GM13976 (cell line): ENCODE measurements around the gene PAK1.

ENCODE experiments used
- DNase-seq: peaks from one replicate; pipeline ENCODE4 v3.0.0; 2012; ENCODE audit warnings: low spot score
- CTCF ChIP-seq: IDR thresholded peaks from 2 replicates; pipeline ENCODE4 v1.5.1; 2012; ENCODE audit warnings: borderline replicate concordance, mild to moderate bottlenecking; ENCODE audit not compliant: insufficient read depth; ENCODE audit errors: extremely low read depth, missing control alignments, control extremely low read depth
- in situ Hi-C: fragments of 300-500 bp; cut with MboI; formaldehyde crosslinking; loops from one replicate; pipeline ENCODE4 v1.12.0; 2022; ENCODE audit warnings: low sequenced_read_pairs, mixed read lengths, inconsistent platforms; ENCODE audit not compliant: unreplicated experiment

PAK1 gene

DNA sequence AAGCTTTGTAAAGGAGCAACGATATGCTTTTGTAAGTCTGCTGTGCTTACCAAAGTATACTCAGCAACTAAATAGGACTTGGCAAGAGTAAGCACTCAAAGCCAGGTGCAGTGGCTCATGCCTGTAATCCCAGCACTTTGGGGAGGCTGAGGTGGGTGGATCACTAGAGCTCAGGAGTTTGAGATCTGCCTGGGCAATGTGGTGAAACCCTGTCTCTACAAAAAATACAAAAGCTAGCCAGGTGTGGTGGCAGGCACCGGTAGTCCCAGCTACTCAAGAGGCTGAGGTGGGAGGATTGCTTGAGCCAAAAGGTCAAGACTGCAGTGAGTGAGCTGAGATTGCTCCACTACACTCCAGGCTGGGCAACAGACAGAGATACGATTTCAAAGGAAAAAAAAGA lies 67.5 kb downstream of the PAK1 start:
- DNase-seq, result no peak

DNA sequence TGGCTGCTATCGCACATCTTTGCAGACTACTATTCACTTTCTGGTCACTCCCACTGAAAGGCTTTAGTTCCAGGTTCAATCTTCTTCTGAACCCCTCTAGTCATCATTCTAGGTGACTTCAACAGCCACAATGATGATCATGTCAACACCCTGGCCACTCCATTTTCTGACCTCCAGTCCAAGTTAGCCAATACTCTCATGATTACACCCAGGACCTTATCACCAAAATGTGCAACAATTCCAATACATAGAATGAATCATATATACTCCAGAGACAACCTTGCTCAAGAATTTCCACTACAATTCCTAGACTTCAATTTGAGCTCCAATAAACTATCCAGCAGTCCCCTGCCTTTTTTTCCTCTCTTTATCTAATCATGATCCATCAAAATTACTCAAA lies 70.7 kb downstream of the PAK1 start:
- DNase-seq, result no peak
- no peak for TF ChIP-seq CTCF
- in situ Hi-C loops, result no loop called here

More for the DNA sequence above, 67.5 kb downstream of the PAK1 start:
- in situ Hi-C loops, result no loop called here
- no peak for TF ChIP-seq CTCF

- in situ Hi-C loops, result no loop called here
- TF ChIP-seq CTCF, result no peak
- no peak for DNase-seq
Observed at GRCh38 chr11:77402218-77402556, 71.7 kb downstream of the PAK1 start.

DNA sequence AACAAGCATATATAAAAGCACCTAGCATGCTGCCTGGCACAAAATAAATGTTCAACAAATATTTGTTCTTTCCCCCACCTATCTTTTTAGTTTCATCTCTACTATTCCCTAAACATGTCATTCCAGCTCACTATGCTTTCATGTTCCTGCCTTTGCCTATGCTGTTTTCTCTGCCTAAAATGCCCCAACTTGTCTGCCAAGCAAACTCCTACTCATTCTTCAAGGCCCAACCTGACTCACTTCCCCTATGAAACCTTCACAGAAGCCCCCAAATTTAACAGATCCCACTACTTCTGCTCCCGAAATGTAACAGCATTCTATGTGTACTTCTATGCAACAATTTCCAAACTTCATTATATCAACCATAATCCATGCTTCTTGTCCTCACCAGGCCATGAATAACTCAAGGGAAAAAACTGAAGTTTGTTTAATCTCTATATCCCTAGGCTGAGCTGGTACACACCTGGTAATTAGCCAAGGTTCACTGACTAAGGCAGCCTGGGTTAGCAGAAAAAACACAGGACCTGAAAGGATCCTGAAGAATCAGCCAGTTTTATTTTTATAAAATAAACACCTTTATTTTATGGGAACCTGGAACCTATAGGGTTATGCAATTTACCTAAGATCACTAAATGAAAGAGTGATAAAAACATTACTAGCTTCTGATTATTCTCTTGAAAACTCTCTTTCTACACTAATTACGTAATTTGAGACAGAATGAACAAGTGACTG lies 72.2 kb downstream of the PAK1 start:
- no peak for TF ChIP-seq CTCF
- in situ Hi-C loops, result no loop called here
- DNase-seq, result no peak

DNA sequence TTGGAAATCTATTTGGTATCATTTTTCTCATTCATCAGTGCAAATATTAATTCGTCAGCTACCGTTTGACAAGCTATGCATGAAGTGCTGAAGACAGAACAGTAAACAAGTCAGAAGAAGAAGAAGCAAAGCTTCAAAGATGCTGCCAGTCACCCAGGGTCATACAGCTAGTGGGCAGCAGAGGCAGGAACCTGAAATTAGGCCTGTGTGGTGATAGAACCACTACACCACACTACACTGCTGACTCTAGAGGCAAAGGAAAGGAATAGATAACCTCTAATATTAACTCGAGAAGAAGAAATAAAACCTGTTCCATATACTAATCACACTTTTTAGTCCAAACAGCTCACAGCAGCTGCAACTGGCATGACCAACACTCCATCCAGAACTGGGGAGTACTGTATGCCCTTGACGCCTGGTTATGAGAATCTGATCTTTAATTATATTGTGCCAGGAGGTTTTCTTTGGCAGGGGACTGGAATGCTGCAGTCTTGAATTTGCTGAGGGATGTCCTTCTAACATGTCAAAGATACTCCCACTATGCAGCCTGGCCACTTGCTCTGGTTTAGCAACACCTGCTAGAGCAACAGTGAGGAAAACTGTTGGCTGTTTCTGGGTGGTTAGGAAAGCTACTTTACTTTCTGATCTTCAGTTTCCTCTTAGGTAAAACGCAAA lies 73.0 kb downstream of the PAK1 start:
- DNase-seq, result no peak
- in situ Hi-C loops, result no loop called here

GRCh38 chr11:77400271-77400670 lies 73.6 kb downstream of the PAK1 start:
- no peak for DNase-seq
- in situ Hi-C loops, result no loop called here
- TF ChIP-seq CTCF, result no peak

More for the DNA sequence above, 73.0 kb downstream of the PAK1 start:
- no peak for TF ChIP-seq CTCF

DNA sequence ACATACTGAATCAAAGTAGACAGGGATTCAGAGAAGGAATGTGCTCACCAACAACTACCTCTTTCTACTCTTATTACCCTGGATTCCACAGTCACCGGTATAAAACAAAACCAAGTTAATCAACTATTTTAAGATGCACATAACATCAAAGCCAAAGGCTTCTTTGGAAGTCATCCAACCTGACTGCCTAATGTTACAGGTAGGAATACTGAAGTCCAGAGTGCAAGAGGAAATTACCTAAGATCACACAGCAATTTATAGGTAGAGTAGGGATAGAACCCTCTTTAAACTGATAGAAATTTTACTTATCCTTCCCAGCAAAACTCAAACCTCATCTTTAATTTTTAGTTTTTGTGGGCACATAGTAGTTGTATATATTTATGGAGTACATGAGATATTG lies 76.3 kb downstream of the PAK1 start:
- TF ChIP-seq CTCF, result no peak
- DNase-seq, result no peak
- in situ Hi-C loops, result no loop called here
